ENCODE data around the gene GDPD3.

Gene GDPD3

GRCh38 chr16:30085247-30085646 is 28.1 kb downstream of the GDPD3 start:
- DNase-seq = no peak
- Mint-ChIP-seq H3K27me3 (ENCODE audit: low read depth, poor library complexity) (peaks cover 3% of the 10 kb centered on the region), H3K4me3 (no peak overlapping the region), H3K4me1 (peaks cover 35% of the 10 kb centered on the region), H3K36me3 (ENCODE audit: low read depth) (peaks cover 47% of the 10 kb centered on the region), H3K27ac (no peak overlapping the region), H3K9me3 (no peaks in the 10 kb centered on the region)
- no peak for TF ChIP-seq CTCF (IDR thresholded peaks at IDR 0.05)

GRCh38 chr16:30084816-30085159 is 28.5 kb downstream of the GDPD3 start:
- H3K27ac Mint-ChIP-seq = no peak overlapping the region
- peaks cover 49% of the 10 kb centered on the region for H3K36me3 Mint-ChIP-seq (ENCODE audit: low read depth)
- peaks cover 3% of the 10 kb centered on the region for H3K27me3 Mint-ChIP-seq (ENCODE audit: low read depth, poor library complexity)
- H3K4me1 Mint-ChIP-seq = peaks cover 30% of the 10 kb centered on the region
- no peak for TF ChIP-seq CTCF (IDR thresholded peaks at IDR 0.05)
- no peak for DNase-seq
- H3K9me3 Mint-ChIP-seq = no peaks in the 10 kb centered on the region
- H3K4me3 Mint-ChIP-seq = no peak overlapping the region

GRCh38 chr16:30084096-30084815 is 29.1 kb downstream of the GDPD3 start:
- Mint-ChIP-seq H3K27me3 (ENCODE audit: low read depth, poor library complexity) (peaks cover 3% of the 10 kb centered on the region), H3K27ac (peak overlapping the region; percentile 85), H3K9me3 (no peaks in the 10 kb centered on the region), H3K4me3 (no peak overlapping the region), H3K4me1 (peaks cover 25% of the 10 kb centered on the region), H3K36me3 (ENCODE audit: low read depth) (peaks cover 55% of the 10 kb centered on the region)
- no peak for DNase-seq
- no peak for TF ChIP-seq CTCF (IDR thresholded peaks at IDR 0.05)

GRCh38 chr16:30083216-30084055 is 29.9 kb downstream of the GDPD3 start:
- H3K27ac Mint-ChIP-seq = peak overlapping the region; percentile 85
- H3K4me1 Mint-ChIP-seq = peaks cover 17% of the 10 kb centered on the region
- no peak for TF ChIP-seq CTCF (IDR thresholded peaks at IDR 0.05)
- H3K4me3 Mint-ChIP-seq = no peak overlapping the region
- peaks cover 3% of the 10 kb centered on the region for H3K27me3 Mint-ChIP-seq (ENCODE audit: low read depth, poor library complexity)
- peaks cover 59% of the 10 kb centered on the region for H3K36me3 Mint-ChIP-seq (ENCODE audit: low read depth)
- no peak for DNase-seq
- no peaks in the 10 kb centered on the region for H3K9me3 Mint-ChIP-seq

- Mint-ChIP-seq H3K9me3 (no peaks in the 10 kb centered on the region), H3K27me3 (ENCODE audit: low read depth, poor library complexity) (peaks cover 3% of the 10 kb centered on the region), H3K27ac (peak overlapping the region; percentile 85), H3K4me1 (peaks cover 19% of the 10 kb centered on the region), H3K4me3 (no peak overlapping the region), H3K36me3 (ENCODE audit: low read depth) (peaks cover 58% of the 10 kb centered on the region)
- no peak for TF ChIP-seq CTCF (IDR thresholded peaks at IDR 0.05)
- DNase-seq = no peak
Measured at GRCh38 chr16:30082545-30083090, 30.7 kb downstream of the GDPD3 start.

All from nephron progenitor cell (in vitro differentiated cells).